HepG2 (cell line): ENCODE results near the gene TNP1. TPM values are rescaled to one million over a fixed set of nuclear protein-coding genes. Genes with fewer than 3 reads are reported as not detected.

Source experiments
- ATAC-seq: fragments of 200-7000 bp; cut with Tn5 transposase; 3 replicates; pipeline ENCODE4 v1.9.1; 2020; ENCODE audit warnings: mild to moderate bottlenecking, moderate library complexity
- BruUV-seq: library from RNA; stranded (reverse); fragments of 400-500 nt; replicated peaks from 2 replicates; lab custom pipeline; 2021; lab: Mats Ljungman, UMichigan
- CTCF ChIA-PET: fragments of 300-600 bp; formaldehyde crosslinking; extraction: SDS; loops from one replicate; lab custom pipeline; 2021; ENCODE audit warnings: low total read pairs, inconsistent platforms, low intra/inter-chr PET ratio; lab: Yijun Ruan, JAX
- POLR2A ChIA-PET: fragments of 350-600 bp; sonication (Branson Sonifier 250); formaldehyde crosslinking; loops from one replicate; lab custom pipeline; 2020; ENCODE audit warnings: antibody characterized with exemption, inconsistent platforms; lab: Yijun Ruan, JAX
- DNase-seq: peaks from one replicate; pipeline ENCODE4 v3.0.0-alpha.2; 2015; ENCODE audit warnings: low spot score
- FAIRE-seq: peaks from 3 replicates; lab custom pipeline; 2011; peaks lifted over from hg19 to GRCh38; lab: Jason Lieb, UNC
- H2AFZ ChIP-seq: one replicate; pipeline ENCODE4 v1.6.1; 2011; ENCODE audit warnings: low read length, inconsistent platforms
- H3K27ac ChIP-seq: fragments of 300-600 bp; 3 replicates; pipeline ENCODE4 v1.8.0; 2011; ENCODE audit warnings: mixed run types, mild to moderate bottlenecking, mixed read lengths, low read length, inconsistent platforms; ENCODE audit not compliant: insufficient read depth; ENCODE audit errors: extremely low read length
- H3K27me3 ChIP-seq, 2 experiments: fragments of 200-600 bp in 1 of 2; 2 replicates in 1 of 2; 3 replicates in 1 of 2; pipeline versions ENCODE4 v1.6.0 to v1.8.0; 2011; ENCODE audit warnings: low read length in 2 of 2, mild to moderate bottlenecking in 2 of 2, moderate library complexity in 2 of 2, inconsistent platforms in 1 of 2; ENCODE audit not compliant: insufficient read depth in 2 of 2, control insufficient read depth in 1 of 2
- H3K36me3 ChIP-seq, 2 experiments: fragments of 200-600 bp in 1 of 2; replicated peaks in 1 of 2; 2 replicates in 1 of 2; 3 replicates in 1 of 2; pipeline versions ENCODE4 v1.5.1 to v1.8.0; 2011; ENCODE audit warnings: low read length in 2 of 2, inconsistent platforms in 1 of 2; ENCODE audit not compliant: insufficient read depth in 2 of 2, control insufficient read depth in 1 of 2
- H3K4me1 ChIP-seq: 2 replicates; pipeline ENCODE4 v1.5.1; 2012; ENCODE audit warnings: low read length, inconsistent platforms; ENCODE audit not compliant: insufficient read depth
- H3K4me2 ChIP-seq: 2 replicates; pipeline ENCODE4 v1.6.0; 2011; ENCODE audit warnings: low read depth, low read length, inconsistent platforms
- H3K4me3 ChIP-seq, 3 experiments: fragments of 200-600 bp in 1 of 3; sonication (generic), shearing (Covaris generic) in 1 of 3; replicated peaks in 1 of 3; 2 replicates each; pipeline ENCODE4 v1.5.1; 2011 to 2016; ENCODE audit warnings: low read length in 3 of 3, inconsistent platforms in 2 of 3, low read depth in 2 of 3, mild to moderate bottlenecking in 2 of 3, control low read depth in 1 of 3, mixed read lengths in 1 of 3; ENCODE audit not compliant: insufficient read depth in 1 of 3
- H3K79me2 ChIP-seq: one replicate; pipeline ENCODE4 v1.6.1; 2011; ENCODE audit warnings: low read length, inconsistent platforms; ENCODE audit not compliant: insufficient read depth
- H3K9ac ChIP-seq: 2 replicates; pipeline ENCODE4 v1.6.0; 2011; ENCODE audit warnings: mild to moderate bottlenecking, low read depth, low read length, inconsistent platforms; ENCODE audit not compliant: insufficient read depth
- H3K9me3 ChIP-seq: 2 replicates; pipeline ENCODE4 v1.5.1; 2012; ENCODE audit warnings: mild to moderate bottlenecking, low read length
- H4K20me1 ChIP-seq: 2 replicates; pipeline ENCODE4 v1.6.0; 2011; ENCODE audit warnings: inconsistent platforms, mild to moderate bottlenecking, low read length, moderate library complexity; ENCODE audit not compliant: insufficient read depth
- FOSL2 ChIP-seq: sonication (generic); formaldehyde crosslinking; IDR thresholded peaks from 2 replicates; pipeline ENCODE4 v1.4.0; 2020; ENCODE audit warnings: missing genetic modification reagents
- MAFF ChIP-seq: IDR thresholded peaks from 2 replicates; pipeline ENCODE4 v1.6.1; 2011; ENCODE audit warnings: low read depth, low read length, improper control_type of control experiment
- MAFK ChIP-seq, 2 experiments: IDR thresholded peaks in 1 of 2; conservative IDR thresholded peaks in 1 of 2; 2 replicates each; pipeline ENCODE4 v1.6.1; 2011; ENCODE audit warnings: improper control_type of control experiment in 2 of 2, low read length in 2 of 2
- ZBTB39 ChIP-seq: sonication (generic); formaldehyde crosslinking; IDR thresholded peaks from 2 replicates; pipeline ENCODE4 v1.5.0; 2020; ENCODE audit warnings: missing genetic modification reagents
- WGBS: methylation state at CpG from one replicate; pipeline ENCODE4 v1.1.6; 2017; ENCODE audit warnings: low lambda C conversion rate; 5-methylcytosine and 5-hydroxymethylcytosine counted together
- in situ Hi-C: cut with HindIII; loops from 2 replicates; pipeline ENCODE4 v1.10.0; 2017; ENCODE audit warnings: low pct_unique_long_range_greater_than_20kb; ENCODE audit not compliant: extremely low pct_ligation_motif_present
- intact Hi-C: fragments of 100-400 bp; cut with micrococcal nuclease; formaldehyde crosslinking; loops from one replicate; pipeline ENCODE4 v1.10.0; 2022; ENCODE audit not compliant: unreplicated experiment
- polyA plus RNA-seq, 8 experiments: library from polyadenylated mRNA; depleted of rRNA in 3 of 8; stranded (reverse) in 7 of 8; unstranded in 1 of 8; fragments of >200 nt; fragmentation: Illumina TruSeq in 4 of 8; extraction: Trizol in 4 of 8; gene quantifications; 2 replicates each; pipeline versions ENCODE4 v1.2.1 to v1.2.3, GENCODE V29; 2011 to 2016; ENCODE audit warnings: low read depth in 4 of 8, missing spikeins in 1 of 8, mixed read lengths in 1 of 8; ENCODE audit not compliant: insufficient read depth in 1 of 8
- total RNA-seq, 5 experiments: library from RNA; depleted of rRNA; stranded (reverse); fragments of >200 nt; fragmentation: Illumina TruSeq; extraction: Trizol; gene quantifications; 2 replicates each; pipeline ENCODE4 v1.2.3, GENCODE V29; 2016; ENCODE audit warnings: low read depth in 1 of 5

TNP1 gene
- total and polyA plus RNA-seq, 2 of the 13 experiments (the other 11 are each of a cell fraction or from before 2014, with no cell fraction given), result not detected

- intact Hi-C loops, result no loop called here
- no peak overlapping the region for H3K4me3 ChIP-seq
- POLR2A ChIA-PET, result no interaction called here
Observed at GRCh38 chr2:216857131-216857550, 2.7 kb downstream of the TNP1 start.

More at GRCh38 chr2:216857131-216857550, 2.7 kb downstream of the TNP1 start:
- in situ Hi-C loops, result no loop called here
- Histone ChIP-seq H3K36me3 (no peaks in the 10 kb centered on the region), H3K9ac (no peak overlapping the region), H3K4me1 (peaks cover 39% of the 10 kb centered on the region), H4K20me1 (no peaks in the 10 kb centered on the region), H3K27ac (no peak overlapping the region), H2AFZ (no peak overlapping the region), H3K79me2 (no peaks in the 10 kb centered on the region), H3K4me2 (no peak overlapping the region), H3K9me3 (no peaks in the 10 kb centered on the region), H3K27me3 (peaks cover 0 to 1% of the 10 kb centered on the region in 2 experiments; a peak in 1 of 5 replicates)
- FAIRE-seq (no peak), DNase-seq (no peak), ATAC-seq (no peak)
- peak; percentile 65 to 66 for TF ChIP-seq MAFK (conservative IDR thresholded peaks at IDR 0.05 in 1 of 2, IDR thresholded peaks at IDR 0.05 in 1 of 2; ENCODE audit: low read length in 2 of 2)
- 0 out of 2 replicates have a peak, but pooled peaks have one; percentile 7 for TF ChIP-seq FOSL2 (CRISPR knock-in tag)
- peak; percentile 52 for TF ChIP-seq MAFF
- no peak for TF ChIP-seq ZBTB39 (CRISPR knock-in tag)
- WGBS, result 18% methylated on average over 2 of the region's 3 CpGs
- no TSS peak for BruUV-seq
- CTCF ChIA-PET, result no interaction called here
